ENCODE measurements around the gene VAPA. TPM values are rescaled to one million over a fixed set of nuclear protein-coding genes. Genes with fewer than 3 reads are reported as not detected.

Gene VAPA
- total RNA-seq, 4 donors from 2014 or later, result 208 to 233 (median 221) TPM

- TF ChIP-seq EP300 (IDR thresholded peaks at IDR 0.05), result no peak
- no peak for TF ChIP-seq POLR2A (IDR thresholded peaks at IDR 0.05)
- TF ChIP-seq CTCF (IDR thresholded peaks at IDR 0.05), result no peak
- Histone ChIP-seq H3K4me3 (no peak overlapping the region), H3K9me3 (no peaks in the 10 kb centered on the region), H3K4me1 (peaks cover 0 to 20% (median 0%) of the 10 kb centered on the region in 4 donors), H3K27me3 (no peaks in the 10 kb centered on the region), H3K27ac (no peak overlapping the region), H3K36me3 (no peaks in the 10 kb centered on the region)
- no peak for DNase-seq (ENCODE audit: low spot score in 2 of 2)
Measured at GRCh38 chr18:9872823-9873222, 41.0 kb upstream of the VAPA start.

GRCh38 chr18:9874728-9875127 lies 39.1 kb upstream of the VAPA start:
- Histone ChIP-seq H3K4me3 (no peak overlapping the region), H3K4me1 (peaks cover 0 to 19% (median 0%) of the 10 kb centered on the region in 4 donors), H3K27ac (no peak overlapping the region), H3K27me3 (no peaks in the 10 kb centered on the region), H3K9me3 (no peaks in the 10 kb centered on the region), H3K36me3 (no peaks in the 10 kb centered on the region)
- 91 to 100% methylated on average over 1 of the region's 1 CpG for WGBS, 2 donors
- no peak for DNase-seq (ENCODE audit: low spot score in 2 of 2)
- no peak for TF ChIP-seq POLR2A (IDR thresholded peaks at IDR 0.05)
- TF ChIP-seq CTCF (IDR thresholded peaks at IDR 0.05), result no peak
- TF ChIP-seq EP300 (IDR thresholded peaks at IDR 0.05), result no peak

- Histone ChIP-seq H3K4me3 (peak overlapping the region in 1 of 4 donors; percentile 26), H3K27ac (peak overlapping the region; percentile 43 to 84 (median 78))
- no peak for DNase-seq (ENCODE audit: low spot score in 2 of 2)
Measured at GRCh38 chr18:9876212-9876866, 37.5 kb upstream of the VAPA start.

GRCh38 chr18:9876867-9877654 lies 36.8 kb upstream of the VAPA start:
- Histone ChIP-seq H3K36me3 (no peaks in the 10 kb centered on the region), H3K4me3 (peak overlapping the region in 2 of 4 donors; percentile 16 to 26), H3K27ac (peak overlapping the region; percentile 43 to 84 (median 78)), H3K9me3 (no peaks in the 10 kb centered on the region), H3K4me1 (peaks cover 0 to 16% (median 0%) of the 10 kb centered on the region in 4 donors), H3K27me3 (no peaks in the 10 kb centered on the region)
- DNase-seq (ENCODE audit: low spot score in 2 of 2), result peak in 1 of 2 donors; percentile 38
- 18 to 22% methylated on average over 9 of the region's 9 CpGs for WGBS, 2 donors
- no peak for TF ChIP-seq POLR2A (IDR thresholded peaks at IDR 0.05)
- TF ChIP-seq EP300 (IDR thresholded peaks at IDR 0.05), result peak in 1 of 2 donors; percentile 73

More at GRCh38 chr18:9876212-9876866, 37.5 kb upstream of the VAPA start:
- WGBS, 2 donors, result 91 to 92% methylated on average over 2 of the region's 2 CpGs
- Histone ChIP-seq H3K9me3 (no peaks in the 10 kb centered on the region), H3K27me3 (no peaks in the 10 kb centered on the region), H3K36me3 (no peaks in the 10 kb centered on the region), H3K4me1 (peaks cover 0 to 16% (median 0%) of the 10 kb centered on the region in 4 donors)
- no peak for TF ChIP-seq POLR2A (IDR thresholded peaks at IDR 0.05)
- TF ChIP-seq CTCF (IDR thresholded peaks at IDR 0.05), result no peak
- no peak for TF ChIP-seq EP300 (IDR thresholded peaks at IDR 0.05)

GRCh38 chr18:9877655-9878014 lies 36.2 kb upstream of the VAPA start:
- Histone ChIP-seq H3K27ac (peak overlapping the region; percentile 43 to 84 (median 78)), H3K27me3 (no peaks in the 10 kb centered on the region), H3K9me3 (no peaks in the 10 kb centered on the region), H3K4me1 (peaks cover 0 to 16% (median 0%) of the 10 kb centered on the region in 4 donors), H3K4me3 (peak overlapping the region in 1 of 4 donors; percentile 26), H3K36me3 (no peaks in the 10 kb centered on the region)
- TF ChIP-seq CTCF (IDR thresholded peaks at IDR 0.05), result no peak
- DNase-seq (ENCODE audit: low spot score in 2 of 2), result no peak
